Parathyroid adenoma (tissue), 2 donors: ENCODE measurements around the gene ZNF197.

Experiments
- H2AFZ ChIP-seq: fragments of 300-600 bp; sonication (generic); one replicate; pipeline ENCODE4 v1.7.0; 2017; ENCODE audit warnings: antibody characterized with exemption, mild to moderate bottlenecking
- H3K27ac ChIP-seq: fragments of 300-600 bp; sonication (generic); one replicate; pipeline ENCODE4 v1.7.0; 2017
- H3K27me3 ChIP-seq: fragments of 300-600 bp; sonication (generic); one replicate; pipeline ENCODE4 v1.7.0; 2017; ENCODE audit warnings: low read length; ENCODE audit not compliant: control insufficient read depth, insufficient read depth
- H3K36me3 ChIP-seq: fragments of 300-600 bp; sonication (generic); one replicate; pipeline ENCODE4 v1.7.0; 2017; ENCODE audit warnings: low read length; ENCODE audit not compliant: control insufficient read depth, insufficient read depth
- H3K4me1 ChIP-seq: fragments of 300-600 bp; sonication (generic); one replicate; pipeline ENCODE4 v1.7.0; 2017; ENCODE audit warnings: control low read depth
- H3K4me2 ChIP-seq: fragments of 300-600 bp; sonication (generic); one replicate; pipeline ENCODE4 v1.7.0; 2017; ENCODE audit warnings: low read length
- H3K4me3 ChIP-seq: fragments of 300-600 bp; sonication (generic); one replicate; pipeline ENCODE4 v1.7.0; 2017; ENCODE audit warnings: low read depth, low read length
- H3K79me2 ChIP-seq: fragments of 300-600 bp; sonication (generic); one replicate; pipeline ENCODE4 v1.7.0; 2017; ENCODE audit warnings: control low read depth
- H3K9ac ChIP-seq: fragments of 300-600 bp; sonication (generic); one replicate; pipeline ENCODE4 v1.7.0; 2017; ENCODE audit warnings: mild to moderate bottlenecking
- H3K9me3 ChIP-seq: fragments of 300-600 bp; sonication (generic); one replicate; pipeline ENCODE4 v1.7.0; 2017; ENCODE audit warnings: low read length; ENCODE audit not compliant: control insufficient read depth
- CTCF ChIP-seq: fragments of 300-600 bp; sonication (generic); IDR thresholded peaks from one replicate; pipeline ENCODE4 v1.7.0; 2017; ENCODE audit warnings: antibody characterized with exemption, mild to moderate bottlenecking
- donor health status: primary hyperparathyroidism.

ZNF197 gene

GRCh38 chr3:44674211-44674610 lies 49.4 kb downstream of the ZNF197 start:
- Histone ChIP-seq H3K4me1 (peaks cover 12% of the 10 kb centered on the region), H3K4me3 (no peak overlapping the region), H3K27ac (no peak overlapping the region), H3K79me2 (peaks cover 6% of the 10 kb centered on the region), H3K36me3 (no peaks in the 10 kb centered on the region), H3K9me3 (no peaks in the 10 kb centered on the region), H3K4me2 (no peak overlapping the region), H3K9ac (no peak overlapping the region), H2AFZ (no peak overlapping the region), H3K27me3 (no peaks in the 10 kb centered on the region)
- TF ChIP-seq CTCF = no peak

GRCh38 chr3:44678480-44679116 lies 53.8 kb downstream of the ZNF197 start:
- Histone ChIP-seq H3K36me3 (no peaks in the 10 kb centered on the region), H3K9ac (no peak overlapping the region), H3K27me3 (no peaks in the 10 kb centered on the region), H3K79me2 (peaks cover 6% of the 10 kb centered on the region), H2AFZ (no peak overlapping the region), H3K9me3 (no peaks in the 10 kb centered on the region), H3K27ac (no peak overlapping the region), H3K4me2 (no peak overlapping the region), H3K4me1 (peaks cover 4% of the 10 kb centered on the region), H3K4me3 (no peak overlapping the region)
- TF ChIP-seq CTCF = no peak

- no peaks in the 10 kb centered on the region for H3K27me3 ChIP-seq
- H3K4me2 ChIP-seq = no peak overlapping the region
- H3K4me3 ChIP-seq = no peak overlapping the region
- no peak overlapping the region for H2AFZ ChIP-seq
- H3K9me3 ChIP-seq = no peaks in the 10 kb centered on the region
- H3K4me1 ChIP-seq = peaks cover 3% of the 10 kb centered on the region
- no peaks in the 10 kb centered on the region for H3K36me3 ChIP-seq
- TF ChIP-seq CTCF = no peak
- H3K27ac ChIP-seq = no peak overlapping the region
- H3K79me2 ChIP-seq = peaks cover 1% of the 10 kb centered on the region
- H3K9ac ChIP-seq = no peak overlapping the region
Measured at GRCh38 chr3:44680921-44681455, 56.2 kb downstream of the ZNF197 start.

- Histone ChIP-seq H2AFZ (no peak overlapping the region), H3K27ac (no peak overlapping the region), H3K4me3 (no peak overlapping the region), H3K4me1 (peaks cover 4% of the 10 kb centered on the region), H3K36me3 (no peaks in the 10 kb centered on the region), H3K79me2 (no peaks in the 10 kb centered on the region), H3K9ac (no peak overlapping the region), H3K9me3 (no peaks in the 10 kb centered on the region), H3K27me3 (no peaks in the 10 kb centered on the region), H3K4me2 (no peak overlapping the region)
- TF ChIP-seq CTCF = no peak
Measured at GRCh38 chr3:44682182-44682896, 57.5 kb downstream of the ZNF197 start.
